Measurements from ENCODE around the gene DTD2. TPM values are rescaled to one million over a fixed set of nuclear protein-coding genes. Genes with fewer than 3 reads are reported as not detected.

Gene DTD2
- total and polyA plus RNA-seq, 2 of the 4 experiments (the other 2 are of a cell fraction): 16.9 to 24.9 TPM

GRCh38 chr14:31429791-31430190 lies 27.5 kb downstream of the DTD2 start:
- Histone ChIP-seq H3K9ac (ENCODE audit: low read depth, low read length) (no peak overlapping the region), H3K4me3 (ENCODE audit: insufficient read depth, low read depth, low read length) (no peak overlapping the region), H3K79me1 (ENCODE audit: low read depth in 1 of 2, low read length in 2 of 2) (no peaks in the 10 kb centered on the region), H3K4me2 (ENCODE audit: low read depth, low read length) (no peak overlapping the region), H4K5ac (ENCODE audit: low read depth, low read length) (no peak overlapping the region), H3K56ac (ENCODE audit: extremely low read depth, insufficient read depth, low read length) (no peak overlapping the region), H2AK9ac (replicated peaks; ENCODE audit: low read depth, low read length, poor library complexity) (no peak overlapping the region), H2AFZ (replicated peaks; ENCODE audit: low read length, poor library complexity) (no peak overlapping the region), H2AK5ac (ENCODE audit: low read depth, low read length) (no peak overlapping the region), H2BK5ac (ENCODE audit: low read depth, low read length, poor library complexity, severe bottlenecking) (no peak overlapping the region), H4K20me1 (ENCODE audit: insufficient read depth, low read length) (no peaks in the 10 kb centered on the region), H3K18ac (ENCODE audit: low read depth, low read length) (no peak overlapping the region), H2BK120ac (ENCODE audit: low read depth, low read length) (no peak overlapping the region), H3K4ac (ENCODE audit: low read depth, low read length) (no peak overlapping the region), H3K36me3 (ENCODE audit: control insufficient read depth, insufficient read depth, low read length) (peaks cover 1% of the 10 kb centered on the region; the same call in 1 of the 2 replicates), H3K27me3 (ENCODE audit: control insufficient read depth, insufficient read depth, low read length) (no peaks in the 10 kb centered on the region), H3K9me1 (ENCODE audit: insufficient read depth, low read length) (no peaks in the 10 kb centered on the region), H3K14ac (replicated peaks; ENCODE audit: low read depth, low read length) (no peak overlapping the region), H4K91ac (ENCODE audit: insufficient read depth, low read depth, low read length) (no peak overlapping the region), H3K27ac (ENCODE audit: insufficient read depth, low read length) (no peak overlapping the region), H3K23ac (ENCODE audit: low read depth, low read length) (no peak overlapping the region), H2BK15ac (ENCODE audit: low read depth, low read length) (no peak overlapping the region), H2BK20ac (ENCODE audit: low read depth, low read length) (no peak overlapping the region), H3K9me3 (ENCODE audit: control insufficient read depth, insufficient read depth, low read length) (no peaks in the 10 kb centered on the region), H3K4me1 (ENCODE audit: control insufficient read depth, insufficient read depth, low read length) (no peaks in the 10 kb centered on the region), H4K8ac (ENCODE audit: low read depth in 2 of 2, low read length in 2 of 2) (no peak overlapping the region)
- dilution Hi-C loops (cut with HindIII; ENCODE audit: low sequenced_read_pairs, unreplicated experiment) (no loop called here), intact Hi-C loops (cut with micrococcal nuclease) (no loop called here), in situ Hi-C loops (cut with MboI; ENCODE audit: low sequenced_read_pairs) (no loop called here)
- BruUV-seq (replicated peaks): no TSS peak
- ChIA-PET CTCF (no interaction called here), POLR2A (ENCODE audit: unreplicated experiment) (no interaction called here)
- ATAC-seq (ENCODE audit: low read depth) (no peak), DNase-seq (no peak)
- no peak for TF ChIP-seq RAD21 (IDR thresholded peaks at IDR 0.05; ENCODE audit: low read length)
- TF ChIP-seq CEBPB (IDR thresholded peaks at IDR 0.05; ENCODE audit: low read depth, low read length): no peak
- TF ChIP-seq MXI1 (IDR thresholded peaks at IDR 0.05; ENCODE audit: borderline replicate concordance, low read depth, low read length): no peak
- no peak for TF ChIP-seq RCOR1 (IDR thresholded peaks at IDR 0.05; ENCODE audit: insufficient replicate concordance, low read length)
- no peak for TF ChIP-seq ELK1 (IDR thresholded peaks at IDR 0.05; ENCODE audit: borderline replicate concordance, low read depth, low read length)
- TF ChIP-seq RFX5 (IDR thresholded peaks at IDR 0.05; ENCODE audit: low read depth, low read length): no peak
- no peak for TF ChIP-seq MAFK (IDR thresholded peaks at IDR 0.05; ENCODE audit: low read depth, low read length)
- TF ChIP-seq SMC3 (IDR thresholded peaks at IDR 0.05; ENCODE audit: low read depth, low read length): no peak
- no peak for TF ChIP-seq BHLHE40 (IDR thresholded peaks at IDR 0.05; ENCODE audit: low read depth, low read length)
- no peak for TF ChIP-seq CHD1 (IDR thresholded peaks at IDR 0.05; ENCODE audit: low read depth, low read length)
- TF ChIP-seq NFE2L2 (IDR thresholded peaks at IDR 0.05; ENCODE audit: low read depth, low read length): no peak
- TF ChIP-seq CTCF (conservative IDR thresholded peaks at IDR 0.05; ENCODE audit: low read depth, low read length): no peak
- 100% methylated on average over 1 of the region's 1 CpG; no CpG with 5 or more reads in 1 of the 2 experiments for WGBS, 2 experiments (ENCODE audit: extremely low coverage in 2 of 2, insufficient read length in 1 of 2)
